DOHH2 (cell line): ENCODE results near the gene MAP1B.

Source experiments
- H3F3A ChIP-seq: fragments of 200-600 bp; sonication (generic), shearing (Covaris generic); 2 replicates; pipeline ENCODE4 v1.6.0; 2016; ENCODE audit warnings: antibody characterized with exemption, mild to moderate bottlenecking; ENCODE audit not compliant: control insufficient read depth, insufficient read depth
- H3K27ac ChIP-seq: fragments of 200-600 bp; sonication (generic); 2 replicates; pipeline ENCODE4 v1.5.1; 2014; ENCODE audit warnings: low read depth, mild to moderate bottlenecking, low read length, moderate library complexity
- H3K27me3 ChIP-seq: fragments of 200-600 bp; sonication (generic); 2 replicates; pipeline ENCODE4 v1.6.1; 2014; ENCODE audit warnings: mild to moderate bottlenecking, low read length, mixed read lengths; ENCODE audit not compliant: control insufficient read depth
- H3K36me3 ChIP-seq: fragments of 200-600 bp; sonication (generic); 2 replicates; pipeline ENCODE4 v1.6.1; 2014; ENCODE audit warnings: mild to moderate bottlenecking, low read length, moderate library complexity, mixed read lengths; ENCODE audit not compliant: control insufficient read depth
- H3K4me1 ChIP-seq: fragments of 200-600 bp; sonication (generic); 2 replicates; pipeline ENCODE4 v1.6.1; 2014; ENCODE audit warnings: mild to moderate bottlenecking, low read length, mixed read lengths; ENCODE audit not compliant: control insufficient read depth
- H3K4me2 ChIP-seq: fragments of 200-600 bp; sonication (generic); 2 replicates; pipeline ENCODE4 v1.6.0; 2014; ENCODE audit warnings: mild to moderate bottlenecking, low read length, moderate library complexity
- H3K4me3 ChIP-seq: fragments of 200-600 bp; sonication (generic); 2 replicates; pipeline ENCODE4 v1.5.1; 2014; ENCODE audit warnings: mild to moderate bottlenecking, low read length, mixed read lengths
- H3K79me2 ChIP-seq: fragments of 200-600 bp; sonication (generic); 2 replicates; pipeline ENCODE4 v1.6.1; 2014; ENCODE audit warnings: mild to moderate bottlenecking, low read length, mixed read lengths; ENCODE audit not compliant: control insufficient read depth
- H3K9me2 ChIP-seq: fragments of 200-600 bp; sonication (generic); replicated peaks from 2 replicates; pipeline ENCODE4 v1.6.1; 2014; ENCODE audit warnings: mild to moderate bottlenecking, low read length, mixed read lengths; ENCODE audit not compliant: control insufficient read depth
- H3K9me3 ChIP-seq: fragments of 200-600 bp; sonication (generic); 2 replicates; pipeline ENCODE4 v1.6.1; 2014; ENCODE audit warnings: antibody characterized with exemption, low read length, mixed read lengths; ENCODE audit not compliant: control insufficient read depth, insufficient read depth
- H4K20me1 ChIP-seq: fragments of 200-600 bp; sonication (generic); 2 replicates; pipeline ENCODE4 v1.6.0; 2014; ENCODE audit warnings: low read depth, mild to moderate bottlenecking, antibody characterized with exemption, low read length, moderate library complexity; ENCODE audit not compliant: control insufficient read depth, insufficient read depth
- CTCF ChIP-seq: fragments of 200-600 bp; sonication (generic); IDR thresholded peaks from one replicate; pipeline ENCODE4 v1.5.1; 2014; ENCODE audit warnings: antibody characterized with exemption, mild to moderate bottlenecking, low read depth, low read length; ENCODE audit not compliant: poor library complexity, severe bottlenecking
- EZH2phosphoT487 ChIP-seq: fragments of 200-600 bp; sonication (generic); IDR thresholded peaks from 2 replicates; pipeline ENCODE4 v1.6.1; 2017; ENCODE audit warnings: borderline replicate concordance, mild to moderate bottlenecking, antibody characterized with exemption, low read length, moderate library complexity, mixed read lengths

Gene MAP1B

GRCh38 chr5:72064801-72065570 is 42.3 kb upstream of the MAP1B start:
- Histone ChIP-seq H3K79me2 (no peaks in the 10 kb centered on the region), H3K27me3 (0 out of 2 replicates have a peak, but pooled peaks cover 4% of the 10 kb centered on the region), H3K9me2 (no peaks in the 10 kb centered on the region), H3K4me2 (no peak overlapping the region), H4K20me1 (no peaks in the 10 kb centered on the region), H3F3A (no peaks in the 10 kb centered on the region), H3K9me3 (no peaks in the 10 kb centered on the region), H3K4me3 (no peak overlapping the region), H3K27ac (no peak overlapping the region), H3K4me1 (no peaks in the 10 kb centered on the region), H3K36me3 (no peaks in the 10 kb centered on the region)
- no peak for TF ChIP-seq EZH2phosphoT487
- TF ChIP-seq CTCF: no peak

- H3K9me2 ChIP-seq: no peaks in the 10 kb centered on the region
- no peak overlapping the region for H3K4me2 ChIP-seq
- H4K20me1 ChIP-seq: no peaks in the 10 kb centered on the region
- no peak overlapping the region for H3K4me3 ChIP-seq
- H3K79me2 ChIP-seq: no peaks in the 10 kb centered on the region
- H3K27ac ChIP-seq: no peak overlapping the region
- no peaks in the 10 kb centered on the region for H3K36me3 ChIP-seq
- TF ChIP-seq CTCF: no peak
- no peak for TF ChIP-seq EZH2phosphoT487
- no peaks in the 10 kb centered on the region for H3F3A ChIP-seq
- no peaks in the 10 kb centered on the region for H3K9me3 ChIP-seq
- H3K4me1 ChIP-seq: no peaks in the 10 kb centered on the region
- H3K27me3 ChIP-seq: no peaks in the 10 kb centered on the region
Observed at GRCh38 chr5:72065751-72066255, 41.5 kb upstream of the MAP1B start.

- Histone ChIP-seq H3K4me3 (no peak overlapping the region), H3K4me2 (no peak overlapping the region), H3F3A (no peaks in the 10 kb centered on the region), H3K9me3 (no peaks in the 10 kb centered on the region), H3K79me2 (no peaks in the 10 kb centered on the region), H3K4me1 (no peaks in the 10 kb centered on the region), H4K20me1 (no peaks in the 10 kb centered on the region), H3K27me3 (no peaks in the 10 kb centered on the region), H3K36me3 (no peaks in the 10 kb centered on the region), H3K9me2 (no peaks in the 10 kb centered on the region), H3K27ac (no peak overlapping the region)
- TF ChIP-seq EZH2phosphoT487 (no peak), CTCF (no peak)
Observed at GRCh38 chr5:72066705-72067107, 40.6 kb upstream of the MAP1B start.
